ENCODE data around the gene KBTBD8. TPM values are rescaled to one million over a fixed set of nuclear protein-coding genes. Genes with fewer than 3 reads are reported as not detected.

KBTBD8 gene
- total and polyA plus RNA-seq, 2 of the 8 experiments (the other 6 are each of a cell fraction or from before 2014, with no cell fraction given): 3.2 to 23.9 TPM

DNA sequence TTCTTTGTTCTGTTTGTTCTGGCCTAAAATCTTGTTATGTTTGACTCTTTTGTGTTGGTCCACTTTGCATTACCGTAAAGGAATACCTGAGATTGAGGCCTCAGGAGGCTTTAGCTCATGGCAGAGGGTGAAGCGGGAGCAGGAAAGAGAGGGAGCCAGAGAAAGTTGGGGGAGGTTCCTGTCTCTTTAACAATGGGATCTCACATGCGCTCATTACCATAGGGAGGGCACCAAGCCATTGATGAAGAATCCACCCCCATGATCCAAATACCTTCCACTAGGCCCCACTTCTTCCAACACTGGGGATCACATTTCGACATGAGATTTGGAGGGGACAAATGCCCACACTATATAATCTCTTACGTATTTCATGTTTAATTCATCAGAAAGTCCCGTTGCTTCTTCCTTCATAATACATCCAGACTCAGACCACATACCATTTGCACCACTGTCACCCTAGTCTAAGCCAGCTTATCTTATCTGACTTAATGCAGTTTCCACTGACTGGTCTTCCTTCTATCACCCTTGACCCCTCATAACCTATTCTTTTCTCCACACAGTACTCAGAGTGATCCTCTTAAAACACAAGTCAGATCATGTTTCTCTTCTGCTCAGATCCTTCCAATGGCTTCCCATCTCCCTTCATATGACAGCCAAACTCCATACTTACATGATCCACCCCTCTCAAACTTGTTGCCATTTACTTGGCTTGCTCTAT lies 13.5 kb downstream of the KBTBD8 start:
- no peak overlapping the region for H4K8ac ChIP-seq (ENCODE audit: extremely low read depth, insufficient read depth, low read length)
- H3K9me3 ChIP-seq (ENCODE audit: insufficient read depth in 2 of 2, low read depth in 1 of 2, low read length in 1 of 2): no peaks in the 10 kb centered on the region
- H3K23ac ChIP-seq (ENCODE audit: insufficient read length): no peak overlapping the region
- H3K56ac ChIP-seq (replicated peaks; ENCODE audit: insufficient read length, low read depth, low read length): no peak overlapping the region
- H3K23me2 ChIP-seq (ENCODE audit: low read depth, low read length): no peaks in the 10 kb centered on the region
- FAIRE-seq (peak; percentile 24), DNase-seq (ENCODE audit: low read depth in 1 of 2, low spot score in 2 of 2) (no peak)
- H3K14ac ChIP-seq (ENCODE audit: insufficient read length): no peak overlapping the region
- no peak overlapping the region for H3K4me2 ChIP-seq (ENCODE audit: insufficient read depth in 1 of 2, low read depth in 2 of 2, low read length in 2 of 2)
- ChIA-PET CTCF (ENCODE audit: partially characterized antibody) (interaction anchor here (0.9 kb wide), 1 partner anchor 21 kb away, joined by 3 read pairs; no protein-coding TSS in a partner anchor), POLR2A (ENCODE audit: partially characterized antibody) (no interaction called here)
- no peak overlapping the region for H2AFZ ChIP-seq (ENCODE audit: low read length)
- H3K27me3 ChIP-seq (replicated peaks in 1 of 4; ENCODE audit: control insufficient read depth in 3 of 4, extremely low read depth in 1 of 4, insufficient read depth in 3 of 4, low read length in 3 of 4): no peaks in the 10 kb centered on the region
- no peak overlapping the region for H2BK20ac ChIP-seq (ENCODE audit: low read length)
- H4K5ac ChIP-seq (ENCODE audit: insufficient read length, low read depth, low read length): no peak overlapping the region
- H3K27ac ChIP-seq (ENCODE audit: low read depth, low read length): no peak overlapping the region
- H2BK15ac ChIP-seq (ENCODE audit: low read length): no peak overlapping the region; the same call in 1 of the 2 replicates
- H3K79me2 ChIP-seq (ENCODE audit: control insufficient read depth in 1 of 2, insufficient read depth in 2 of 2, low read length in 2 of 2): 0 out of 4 replicates have a peak, but pooled peaks cover 0 to 4% of the 10 kb centered on the region in 2 experiments
- no peak overlapping the region for H3K4ac ChIP-seq (replicated peaks; ENCODE audit: insufficient read length, low read depth, low read length)
- no peak overlapping the region for H4K91ac ChIP-seq (replicated peaks; ENCODE audit: insufficient read length, low read length)
- peaks cover 0 to 4% (median 2%) of the 10 kb centered on the region in 4 experiments; a peak in 2 of 7 replicates for H3K4me1 ChIP-seq (replicated peaks in 1 of 4; ENCODE audit: control insufficient read depth in 3 of 4, insufficient read depth in 4 of 4, low read length in 3 of 4)
- H3K4me3 ChIP-seq (ENCODE audit: extremely low read depth in 1 of 4, insufficient read depth in 2 of 4, low read depth in 3 of 4, low read length in 4 of 4): no peak overlapping the region
- H3K36me3 ChIP-seq (ENCODE audit: control insufficient read depth in 2 of 4, insufficient read depth in 4 of 4, low read length in 3 of 4): peaks cover 0 to 13% (median 3%) of the 10 kb centered on the region in 4 experiments; a peak in 3 of 8 replicates
- H2BK5ac ChIP-seq (ENCODE audit: low read depth, low read length): no peak overlapping the region; the same call in 1 of the 2 replicates
- 88% methylated on average over 6 of the region's 6 CpGs; no CpG with 5 or more reads in 1 of the 2 experiments for WGBS, 2 experiments (ENCODE audit: extremely low coverage in 1 of 2, insufficient coverage in 1 of 2, insufficient read length in 1 of 2, insufficient replicate concordance in 2 of 2, low coverage in 1 of 2, low lambda C conversion rate in 2 of 2, missing lambda C conversion rate in 1 of 2)
- no peak overlapping the region for H2BK120ac ChIP-seq (replicated peaks; ENCODE audit: low read depth, low read length)
- H2BK12ac ChIP-seq (ENCODE audit: low read depth, low read length): no peak overlapping the region
- H2AK5ac ChIP-seq (ENCODE audit: low read depth, low read length): no peak overlapping the region
- H3K79me1 ChIP-seq (ENCODE audit: low read depth, low read length): no peaks in the 10 kb centered on the region
- no peak overlapping the region for H3K18ac ChIP-seq (ENCODE audit: extremely low read depth, low read length)
- TF ChIP-seq SP1 (IDR thresholded peaks at IDR 0.05; ENCODE audit: low read depth, low read length) (0 out of 2 replicates have a peak, but pooled peaks have one; percentile 11), CEBPB (IDR thresholded peaks at IDR 0.05; ENCODE audit: low read depth, low read length) (no peak)
- no peak overlapping the region for H3K9ac ChIP-seq (replicated peaks in 1 of 4; ENCODE audit: extremely low read depth in 1 of 4, low read depth in 3 of 4, low read length in 3 of 4)
- peaks cover 0 to 2% of the 10 kb centered on the region in 2 experiments for H4K20me1 ChIP-seq (replicated peaks in 1 of 2; ENCODE audit: control insufficient read depth in 1 of 2, insufficient read depth in 2 of 2, low read length in 2 of 2)
